Loucy (cell line): ENCODE results near the gene ATP10B.

Source experiments
- H2AFZ ChIP-seq: fragments of 200-600 bp; sonication (generic); 2 replicates; pipeline ENCODE4 v1.6.0; 2016; ENCODE audit warnings: antibody characterized with exemption, mild to moderate bottlenecking, low read length, moderate library complexity
- H3F3A ChIP-seq: fragments of 200-600 bp; 2 replicates; pipeline ENCODE4 v1.6.0; 2016; ENCODE audit warnings: antibody characterized with exemption, low read depth, mild to moderate bottlenecking
- H3K27me3 ChIP-seq: fragments of 200-600 bp; sonication (generic); 2 replicates; pipeline ENCODE4 v1.6.1; 2014; ENCODE audit warnings: low read length, mild to moderate bottlenecking; ENCODE audit not compliant: insufficient read depth, poor library complexity, severe bottlenecking
- H3K36me3 ChIP-seq: fragments of 200-600 bp; sonication (generic); 2 replicates; pipeline ENCODE4 v1.6.1; 2016; ENCODE audit warnings: low read length; ENCODE audit not compliant: insufficient read depth
- H3K4me1 ChIP-seq: fragments of 200-600 bp; sonication (generic); 2 replicates; pipeline ENCODE4 v1.5.1; 2014; ENCODE audit warnings: low read length, mild to moderate bottlenecking; ENCODE audit not compliant: insufficient read depth, poor library complexity, severe bottlenecking
- H3K4me2 ChIP-seq: fragments of 200-600 bp; sonication (generic); 2 replicates; pipeline ENCODE4 v1.6.0; 2014; ENCODE audit warnings: antibody characterized with exemption, low read length, low read depth, mild to moderate bottlenecking; ENCODE audit not compliant: poor library complexity, severe bottlenecking
- H3K4me3 ChIP-seq: fragments of 200-600 bp; sonication (generic); 2 replicates; pipeline ENCODE4 v1.5.1; 2014; ENCODE audit warnings: low read length, mild to moderate bottlenecking, mixed read lengths; ENCODE audit not compliant: poor library complexity, severe bottlenecking
- H3K79me2 ChIP-seq: fragments of 200-600 bp; sonication (generic); 2 replicates; pipeline ENCODE4 v1.6.1; 2014; ENCODE audit warnings: low read length; ENCODE audit not compliant: insufficient read depth
- H3K9ac ChIP-seq: fragments of 200-600 bp; sonication (generic); 2 replicates; pipeline ENCODE4 v1.6.0; 2014; ENCODE audit warnings: mild to moderate bottlenecking, low read depth, low read length, moderate library complexity; ENCODE audit not compliant: poor library complexity, severe bottlenecking
- H3K9me2 ChIP-seq: fragments of 200-600 bp; sonication (generic); replicated peaks from 2 replicates; pipeline ENCODE4 v1.6.1; 2016; ENCODE audit warnings: low read depth, low read length, mixed read lengths
- H3K9me3 ChIP-seq: fragments of 200-600 bp; sonication (generic); 2 replicates; pipeline ENCODE4 v1.6.1; 2014; ENCODE audit warnings: mild to moderate bottlenecking, antibody characterized with exemption, low read length, low read depth; ENCODE audit not compliant: insufficient read depth
- H4K20me1 ChIP-seq: fragments of 200-600 bp; sonication (generic); 2 replicates; pipeline ENCODE4 v1.6.0; 2014; ENCODE audit warnings: antibody characterized with exemption, low read length, mild to moderate bottlenecking; ENCODE audit not compliant: insufficient read depth, poor library complexity, severe bottlenecking
- EZH2phosphoT487 ChIP-seq: fragments of 200-600 bp; IDR thresholded peaks from 2 replicates; pipeline ENCODE4 v1.6.1; 2018; ENCODE audit warnings: antibody characterized with exemption, mild to moderate bottlenecking, moderate library complexity, borderline replicate concordance
- TF ChIP-seq, protein P1 (sequence below): fragments of 200-600 bp; sonication (generic); conservative IDR thresholded peaks from 2 replicates; pipeline ENCODE4 v1.5.1; 2014; ENCODE audit warnings: mild to moderate bottlenecking, antibody characterized with exemption, low read length

Gene ATP10B

DNA sequence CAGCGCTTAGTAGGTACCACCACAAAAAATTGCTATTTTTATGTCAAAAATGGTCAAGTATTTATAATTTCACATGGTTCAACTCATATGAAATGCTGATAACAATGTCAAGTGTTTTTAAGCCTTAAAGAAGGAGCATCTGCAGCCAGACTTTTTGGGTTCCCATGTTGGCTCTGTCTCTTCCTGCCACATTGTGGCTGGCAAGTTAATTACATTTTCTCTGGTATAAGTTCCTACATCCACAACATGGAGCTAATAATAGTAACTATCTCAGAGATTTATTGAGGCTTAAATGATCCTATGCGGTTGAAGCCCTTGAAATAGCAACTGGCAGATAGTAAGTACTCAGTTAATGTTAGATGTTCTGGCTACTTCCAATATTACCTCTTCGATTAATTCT, 5.4 kb downstream of the ATP10B start:
- Histone ChIP-seq H4K20me1 (no peaks in the 10 kb centered on the region), H3K9me3 (no peaks in the 10 kb centered on the region), H3K27me3 (no peaks in the 10 kb centered on the region), H3F3A (no peaks in the 10 kb centered on the region), H3K9me2 (no peaks in the 10 kb centered on the region), H3K79me2 (no peaks in the 10 kb centered on the region), H3K4me3 (no peak overlapping the region), H3K4me2 (no peak overlapping the region), H3K36me3 (no peaks in the 10 kb centered on the region), H3K4me1 (no peaks in the 10 kb centered on the region), H2AFZ (no peak overlapping the region), H3K9ac (no peak overlapping the region)
- TF ChIP-seq EZH2phosphoT487: no peak
- TF ChIP-seq, protein P1, sequence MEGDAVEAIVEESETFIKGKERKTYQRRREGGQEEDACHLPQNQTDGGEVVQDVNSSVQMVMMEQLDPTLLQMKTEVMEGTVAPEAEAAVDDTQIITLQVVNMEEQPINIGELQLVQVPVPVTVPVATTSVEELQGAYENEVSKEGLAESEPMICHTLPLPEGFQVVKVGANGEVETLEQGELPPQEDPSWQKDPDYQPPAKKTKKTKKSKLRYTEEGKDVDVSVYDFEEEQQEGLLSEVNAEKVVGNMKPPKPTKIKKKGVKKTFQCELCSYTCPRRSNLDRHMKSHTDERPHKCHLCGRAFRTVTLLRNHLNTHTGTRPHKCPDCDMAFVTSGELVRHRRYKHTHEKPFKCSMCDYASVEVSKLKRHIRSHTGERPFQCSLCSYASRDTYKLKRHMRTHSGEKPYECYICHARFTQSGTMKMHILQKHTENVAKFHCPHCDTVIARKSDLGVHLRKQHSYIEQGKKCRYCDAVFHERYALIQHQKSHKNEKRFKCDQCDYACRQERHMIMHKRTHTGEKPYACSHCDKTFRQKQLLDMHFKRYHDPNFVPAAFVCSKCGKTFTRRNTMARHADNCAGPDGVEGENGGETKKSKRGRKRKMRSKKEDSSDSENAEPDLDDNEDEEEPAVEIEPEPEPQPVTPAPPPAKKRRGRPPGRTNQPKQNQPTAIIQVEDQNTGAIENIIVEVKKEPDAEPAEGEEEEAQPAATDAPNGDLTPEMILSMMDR: no peak

DNA sequence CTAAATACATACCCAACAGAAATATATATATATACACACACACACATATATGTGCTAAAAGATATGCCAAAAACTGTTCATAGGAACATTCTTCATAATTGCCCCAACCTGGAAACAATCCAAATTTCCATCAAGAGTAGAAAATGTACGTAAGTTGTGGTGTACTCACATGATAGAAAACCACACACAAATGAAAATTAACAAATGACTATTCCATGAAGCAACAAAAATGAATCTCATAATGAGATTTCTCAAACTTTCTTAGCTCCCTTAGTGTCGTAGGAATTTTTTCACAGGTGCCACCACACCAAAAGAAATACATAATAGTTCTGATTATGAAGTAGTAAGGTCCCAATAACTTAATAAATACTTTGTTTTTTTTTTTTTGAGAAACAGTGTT, 7.8 kb downstream of the ATP10B start:
- H4K20me1 ChIP-seq: no peaks in the 10 kb centered on the region
- no peak overlapping the region for H3K4me3 ChIP-seq
- no peak overlapping the region for H3K9ac ChIP-seq
- no peaks in the 10 kb centered on the region for H3K36me3 ChIP-seq
- no peaks in the 10 kb centered on the region for H3F3A ChIP-seq
- H3K27me3 ChIP-seq: no peaks in the 10 kb centered on the region
- no peak overlapping the region for H3K4me2 ChIP-seq
- no peak overlapping the region for H2AFZ ChIP-seq
- H3K79me2 ChIP-seq: no peaks in the 10 kb centered on the region
- H3K4me1 ChIP-seq: no peaks in the 10 kb centered on the region
- H3K9me3 ChIP-seq: no peaks in the 10 kb centered on the region
- no peaks in the 10 kb centered on the region for H3K9me2 ChIP-seq
- TF ChIP-seq, protein P1: no peak
- no peak for TF ChIP-seq EZH2phosphoT487

GRCh38 chr5:160843240-160843639, 8.8 kb downstream of the ATP10B start:
- H3K9me3 ChIP-seq: no peaks in the 10 kb centered on the region
- no peaks in the 10 kb centered on the region for H3K4me1 ChIP-seq
- no peak for TF ChIP-seq EZH2phosphoT487
- TF ChIP-seq, protein P1: no peak
- no peaks in the 10 kb centered on the region for H4K20me1 ChIP-seq
- no peak overlapping the region for H2AFZ ChIP-seq
- H3K4me3 ChIP-seq: no peak overlapping the region
- H3F3A ChIP-seq: no peaks in the 10 kb centered on the region
- no peaks in the 10 kb centered on the region for H3K27me3 ChIP-seq
- H3K9me2 ChIP-seq: no peaks in the 10 kb centered on the region
- no peak overlapping the region for H3K9ac ChIP-seq
- no peaks in the 10 kb centered on the region for H3K36me3 ChIP-seq
- no peaks in the 10 kb centered on the region for H3K79me2 ChIP-seq
- H3K4me2 ChIP-seq: no peak overlapping the region
